Neutrophil (primary cell): ENCODE data around the gene NFATC2.

Experiments used
- H3K27ac ChIP-seq: fragments of 200-600 bp; sonication (generic); 2 replicates; pipeline ENCODE4 v1.5.1; 2016; ENCODE audit warnings: mild to moderate bottlenecking, moderate library complexity
- H3K27me3 ChIP-seq: fragments of 200-600 bp; sonication (generic); 2 replicates; pipeline ENCODE4 v1.6.0; 2016; ENCODE audit warnings: mild to moderate bottlenecking
- H3K36me3 ChIP-seq: fragments of 200-600 bp; sonication (generic); 2 replicates; pipeline ENCODE4 v1.5.1; 2017
- H3K4me1 ChIP-seq, 2 experiments: fragments of 200-600 bp in 1 of 2; sonication (generic) in 1 of 2; 1 replicate in 1 of 2; 2 replicates in 1 of 2; pipeline versions ENCODE4 v1.5.1 to v1.6.1; 2013 to 2016; ENCODE audit warnings: low read depth in 1 of 2, low read length in 1 of 2, mild to moderate bottlenecking in 1 of 2, moderate library complexity in 1 of 2; ENCODE audit not compliant: control insufficient read depth in 1 of 2, insufficient read depth in 1 of 2
- H3K4me3 ChIP-seq, 2 experiments: fragments of 200-600 bp in 1 of 2; sonication (generic) in 1 of 2; 1 replicate in 1 of 2; 2 replicates in 1 of 2; pipeline ENCODE4 v1.5.1; 2013 to 2016; ENCODE audit warnings: low read depth in 1 of 2, low read length in 1 of 2, mild to moderate bottlenecking in 1 of 2, moderate library complexity in 1 of 2
- H3K9me3 ChIP-seq: fragments of 200-600 bp; sonication (generic); 2 replicates; pipeline ENCODE4 v1.5.1; 2016
- TF ChIP-seq, protein P1 (sequence below): fragments of 200-600 bp; sonication (generic); IDR thresholded peaks from 2 replicates; pipeline ENCODE4 v1.5.1; 2016; ENCODE audit warnings: antibody characterized with exemption

The NFATC2 gene

DNA sequence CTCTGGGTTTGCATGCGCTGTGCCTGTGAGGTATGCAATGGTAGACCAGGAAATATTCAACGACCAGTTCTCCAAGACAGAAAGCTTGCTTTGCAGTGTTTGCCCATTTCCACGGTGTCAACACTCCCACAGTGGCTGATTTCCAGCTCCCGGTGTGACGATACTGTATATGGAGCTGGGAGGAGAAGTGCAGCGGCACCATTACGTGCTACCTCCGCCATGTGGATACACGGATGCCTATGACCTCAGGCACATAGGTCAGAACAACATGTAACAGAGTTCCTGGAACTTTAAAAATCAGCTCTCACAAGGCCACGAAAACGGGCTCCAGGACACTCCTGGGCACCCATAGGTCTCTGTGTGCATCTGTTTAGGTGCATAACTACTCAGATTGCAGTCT lies 51.1 kb downstream of the NFATC2 start:
- no peak overlapping the region for H3K27ac ChIP-seq
- TF ChIP-seq, protein P1, sequence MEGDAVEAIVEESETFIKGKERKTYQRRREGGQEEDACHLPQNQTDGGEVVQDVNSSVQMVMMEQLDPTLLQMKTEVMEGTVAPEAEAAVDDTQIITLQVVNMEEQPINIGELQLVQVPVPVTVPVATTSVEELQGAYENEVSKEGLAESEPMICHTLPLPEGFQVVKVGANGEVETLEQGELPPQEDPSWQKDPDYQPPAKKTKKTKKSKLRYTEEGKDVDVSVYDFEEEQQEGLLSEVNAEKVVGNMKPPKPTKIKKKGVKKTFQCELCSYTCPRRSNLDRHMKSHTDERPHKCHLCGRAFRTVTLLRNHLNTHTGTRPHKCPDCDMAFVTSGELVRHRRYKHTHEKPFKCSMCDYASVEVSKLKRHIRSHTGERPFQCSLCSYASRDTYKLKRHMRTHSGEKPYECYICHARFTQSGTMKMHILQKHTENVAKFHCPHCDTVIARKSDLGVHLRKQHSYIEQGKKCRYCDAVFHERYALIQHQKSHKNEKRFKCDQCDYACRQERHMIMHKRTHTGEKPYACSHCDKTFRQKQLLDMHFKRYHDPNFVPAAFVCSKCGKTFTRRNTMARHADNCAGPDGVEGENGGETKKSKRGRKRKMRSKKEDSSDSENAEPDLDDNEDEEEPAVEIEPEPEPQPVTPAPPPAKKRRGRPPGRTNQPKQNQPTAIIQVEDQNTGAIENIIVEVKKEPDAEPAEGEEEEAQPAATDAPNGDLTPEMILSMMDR, result no peak
- no peaks in the 10 kb centered on the region for H3K9me3 ChIP-seq
- no peak overlapping the region for H3K4me3 ChIP-seq
- H3K4me1 ChIP-seq, result peaks cover 25 to 40% of the 10 kb centered on the region in 2 experiments
- peaks cover 43% of the 10 kb centered on the region for H3K27me3 ChIP-seq
- H3K36me3 ChIP-seq, result no peaks in the 10 kb centered on the region

DNA sequence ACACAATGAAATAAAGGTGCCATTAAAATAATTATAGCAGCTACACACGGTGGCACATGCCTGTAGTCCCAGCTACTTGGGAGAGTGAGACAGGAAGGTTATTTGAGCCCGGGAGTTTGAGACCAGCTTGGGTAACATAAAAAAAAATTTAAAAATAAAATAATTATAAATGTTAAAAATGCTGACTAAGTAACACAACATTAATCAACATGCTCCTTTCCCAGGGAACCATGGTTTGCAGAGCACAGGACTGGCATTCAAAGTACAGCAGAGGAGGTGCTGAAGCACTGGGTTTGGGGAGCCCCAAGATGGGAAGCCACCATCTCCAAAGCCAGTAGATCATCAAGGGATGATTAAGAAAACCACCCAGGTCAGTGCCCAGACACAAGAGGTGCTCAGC lies 51.9 kb downstream of the NFATC2 start:
- Histone ChIP-seq H3K4me1 (peaks cover 25 to 34% of the 10 kb centered on the region in 2 experiments), H3K36me3 (no peaks in the 10 kb centered on the region), H3K4me3 (no peak overlapping the region), H3K27ac (no peak overlapping the region), H3K9me3 (no peaks in the 10 kb centered on the region), H3K27me3 (peaks cover 43% of the 10 kb centered on the region)
- TF ChIP-seq, protein P1, result no peak

DNA sequence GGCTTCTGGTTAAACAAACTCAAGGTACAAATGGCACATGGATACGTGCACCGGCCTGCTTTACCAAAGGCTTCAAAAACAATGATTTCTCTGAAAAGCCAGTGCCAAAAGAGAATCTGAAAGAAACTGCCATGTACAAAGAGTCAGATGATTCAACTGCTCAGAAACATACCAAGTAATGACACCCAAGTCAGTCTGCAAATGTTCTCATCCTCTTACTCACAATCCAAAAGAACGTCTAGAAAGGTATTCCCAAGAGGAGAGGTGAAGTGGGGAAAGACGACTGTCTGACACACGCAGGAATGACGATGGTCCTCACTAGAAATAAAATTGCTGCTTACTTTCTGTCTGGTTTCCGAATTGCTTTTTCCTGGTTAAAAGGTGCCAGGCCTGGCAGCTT lies 52.9 kb downstream of the NFATC2 start:
- no peaks in the 10 kb centered on the region for H3K36me3 ChIP-seq

DNA sequence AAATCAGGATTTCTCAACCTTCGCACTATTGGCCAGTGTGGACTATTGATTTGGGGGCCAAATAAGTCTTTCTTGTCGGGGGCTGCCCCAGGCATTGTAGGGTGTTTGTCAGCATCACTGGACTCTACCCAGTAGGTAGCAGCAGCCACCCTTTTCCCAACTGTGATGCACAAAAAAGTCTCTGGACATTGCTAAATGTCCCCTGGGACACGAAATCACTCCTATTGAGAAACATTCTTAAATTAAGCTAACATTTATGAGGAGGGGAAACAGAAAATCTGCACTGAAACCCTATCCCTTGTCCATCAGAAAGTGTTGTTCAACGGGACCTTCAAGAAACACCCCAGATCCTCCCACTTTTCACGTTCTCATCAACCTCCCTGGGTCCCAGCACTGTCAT lies 54.2 kb downstream of the NFATC2 start:
- H3K9me3 ChIP-seq, result no peaks in the 10 kb centered on the region
- H3K4me3 ChIP-seq, result no peak overlapping the region
- H3K27ac ChIP-seq, result no peak overlapping the region
- TF ChIP-seq, protein P1, result no peak
- peaks cover 12% of the 10 kb centered on the region in 2 experiments for H3K4me1 ChIP-seq
- no peaks in the 10 kb centered on the region for H3K36me3 ChIP-seq
- H3K27me3 ChIP-seq, result peaks cover 31% of the 10 kb centered on the region

More for the DNA sequence above, 52.9 kb downstream of the NFATC2 start:
- Histone ChIP-seq H3K4me3 (no peak overlapping the region), H3K4me1 (peaks cover 21 to 25% of the 10 kb centered on the region in 2 experiments), H3K27me3 (peaks cover 43% of the 10 kb centered on the region), H3K9me3 (no peaks in the 10 kb centered on the region), H3K27ac (no peak overlapping the region)
- TF ChIP-seq, protein P1, result no peak

DNA sequence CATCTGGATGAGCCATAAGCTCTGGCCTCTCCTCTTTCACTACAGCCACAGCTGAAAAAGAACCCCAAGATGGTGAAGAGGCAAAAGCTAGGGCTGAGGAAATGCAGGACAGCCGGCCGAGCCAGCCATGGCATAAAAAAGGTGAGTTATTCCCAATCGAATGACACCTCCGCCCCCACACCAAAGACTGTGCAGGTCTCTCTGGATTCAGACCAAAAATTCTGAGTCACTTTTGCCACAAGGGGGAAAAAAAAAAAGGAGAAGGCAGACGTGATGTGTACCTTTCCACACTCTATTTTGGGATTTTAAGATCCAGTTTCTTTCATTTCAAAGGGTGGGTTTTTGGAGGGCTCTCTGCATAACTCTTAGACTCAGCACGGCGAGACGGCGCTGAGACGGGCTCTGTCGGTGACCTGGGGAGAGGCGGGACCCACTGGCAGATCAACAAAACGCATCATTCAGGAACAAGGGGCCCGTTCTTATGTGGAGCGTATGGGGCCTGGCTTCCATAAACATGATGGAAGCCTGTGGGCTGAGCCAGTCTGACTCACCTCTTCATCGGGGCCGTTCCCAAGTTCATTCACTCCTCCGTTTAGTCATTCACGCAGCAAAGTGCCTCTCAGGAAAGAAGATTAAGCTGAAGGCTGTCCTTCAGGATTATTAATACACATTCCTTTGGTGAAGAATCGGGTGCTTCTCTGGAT lies 54.8 kb downstream of the NFATC2 start:
- H3K9me3 ChIP-seq, result no peaks in the 10 kb centered on the region
- no peak overlapping the region for H3K27ac ChIP-seq
- TF ChIP-seq, protein P1, result no peak
- H3K4me3 ChIP-seq, result no peak overlapping the region
- no peaks in the 10 kb centered on the region for H3K36me3 ChIP-seq
- peaks cover 25% of the 10 kb centered on the region for H3K27me3 ChIP-seq
- peaks cover 8 to 12% of the 10 kb centered on the region in 2 experiments for H3K4me1 ChIP-seq
